Measurements from ENCODE around the gene ADAMTS17.

GRCh38 chr15:99944131-99944530 lies 397.6 kb downstream of the ADAMTS17 start:
- TF ChIP-seq POLR2A (IDR thresholded peaks at IDR 0.05) = no peak
- TF ChIP-seq, protein P1, sequence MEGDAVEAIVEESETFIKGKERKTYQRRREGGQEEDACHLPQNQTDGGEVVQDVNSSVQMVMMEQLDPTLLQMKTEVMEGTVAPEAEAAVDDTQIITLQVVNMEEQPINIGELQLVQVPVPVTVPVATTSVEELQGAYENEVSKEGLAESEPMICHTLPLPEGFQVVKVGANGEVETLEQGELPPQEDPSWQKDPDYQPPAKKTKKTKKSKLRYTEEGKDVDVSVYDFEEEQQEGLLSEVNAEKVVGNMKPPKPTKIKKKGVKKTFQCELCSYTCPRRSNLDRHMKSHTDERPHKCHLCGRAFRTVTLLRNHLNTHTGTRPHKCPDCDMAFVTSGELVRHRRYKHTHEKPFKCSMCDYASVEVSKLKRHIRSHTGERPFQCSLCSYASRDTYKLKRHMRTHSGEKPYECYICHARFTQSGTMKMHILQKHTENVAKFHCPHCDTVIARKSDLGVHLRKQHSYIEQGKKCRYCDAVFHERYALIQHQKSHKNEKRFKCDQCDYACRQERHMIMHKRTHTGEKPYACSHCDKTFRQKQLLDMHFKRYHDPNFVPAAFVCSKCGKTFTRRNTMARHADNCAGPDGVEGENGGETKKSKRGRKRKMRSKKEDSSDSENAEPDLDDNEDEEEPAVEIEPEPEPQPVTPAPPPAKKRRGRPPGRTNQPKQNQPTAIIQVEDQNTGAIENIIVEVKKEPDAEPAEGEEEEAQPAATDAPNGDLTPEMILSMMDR (IDR thresholded peaks at IDR 0.05) = no peak

Data from heart left ventricle (tissue), 13 donors.